Endothelial cell (in vitro differentiated cells): ENCODE data around the gene AUTS2. TPM values are rescaled to one million over a fixed set of nuclear protein-coding genes. Genes with fewer than 3 reads are reported as not detected.

ENCODE experiments used
- DNase-seq: peaks from one replicate; pipeline ENCODE4 v3.0.0; 2021; ENCODE audit warnings: low spot score
- H3K27ac Mint-ChIP-seq: one replicate; pipeline ENCODE4 v1.8.0; 2021; ENCODE audit warnings: mixed read lengths, inconsistent platforms; ENCODE audit not compliant: unreplicated experiment
- H3K27me3 Mint-ChIP-seq: one replicate; pipeline ENCODE4 v1.8.0; 2021; ENCODE audit warnings: mild to moderate bottlenecking, moderate library complexity, mixed read lengths, inconsistent platforms; ENCODE audit not compliant: unreplicated experiment
- H3K36me3 Mint-ChIP-seq: one replicate; pipeline ENCODE4 v1.8.0; 2021; ENCODE audit warnings: mild to moderate bottlenecking, low read depth, mixed read lengths, inconsistent platforms; ENCODE audit not compliant: unreplicated experiment
- H3K4me1 Mint-ChIP-seq: one replicate; pipeline ENCODE4 v1.8.0; 2021; ENCODE audit warnings: mild to moderate bottlenecking, mixed read lengths, inconsistent platforms; ENCODE audit not compliant: unreplicated experiment
- H3K4me3 Mint-ChIP-seq: one replicate; pipeline ENCODE4 v1.8.0; 2021; ENCODE audit warnings: mild to moderate bottlenecking, mixed read lengths, inconsistent platforms; ENCODE audit not compliant: unreplicated experiment
- H3K9me3 Mint-ChIP-seq: one replicate; pipeline ENCODE4 v1.8.0; 2021; ENCODE audit warnings: mixed read lengths, inconsistent platforms; ENCODE audit not compliant: unreplicated experiment
- CTCF ChIP-seq: fragments of 200-600 bp; sonication (generic); IDR thresholded peaks from one replicate; pipeline ENCODE4 v1.5.0; 2021; ENCODE audit warnings: antibody characterized with exemption; ENCODE audit not compliant: unreplicated experiment
- total RNA-seq: library from RNA; stranded (reverse); fragmentation: NEBNext Ultra II Directional; extraction: Animal tissue kit (Norgen Biotek cat#: 25700); gene quantifications from one replicate; pipeline ENCODE4 v1.2.1, GENCODE V29; 2021; ENCODE audit not compliant: unreplicated experiment

The AUTS2 gene
- total RNA-seq, 1 donor from 2014 or later: 103 TPM

GRCh38 chr7:69857014-69857413 is 258.7 kb downstream of the AUTS2 start:
- no peak for TF ChIP-seq CTCF
- Mint-ChIP-seq H3K9me3 (no peaks in the 10 kb centered on the region), H3K4me3 (no peak overlapping the region), H3K27me3 (peaks cover 1% of the 10 kb centered on the region), H3K36me3 (no peaks in the 10 kb centered on the region), H3K27ac (no peak overlapping the region), H3K4me1 (peaks cover 17% of the 10 kb centered on the region)
- DNase-seq: no peak

- no peaks in the 10 kb centered on the region for H3K9me3 Mint-ChIP-seq
- no peak for TF ChIP-seq CTCF
- H3K36me3 Mint-ChIP-seq: no peaks in the 10 kb centered on the region
- DNase-seq: no peak
- no peak overlapping the region for H3K27ac Mint-ChIP-seq
- H3K4me1 Mint-ChIP-seq: peaks cover 11% of the 10 kb centered on the region
- H3K27me3 Mint-ChIP-seq: peaks cover 1% of the 10 kb centered on the region
- no peak overlapping the region for H3K4me3 Mint-ChIP-seq
Measured at GRCh38 chr7:69858471-69858870, 260.2 kb downstream of the AUTS2 start.

- H3K27me3 Mint-ChIP-seq: peaks cover 1% of the 10 kb centered on the region
- peaks cover 11% of the 10 kb centered on the region for H3K4me1 Mint-ChIP-seq
Measured at GRCh38 chr7:69859342-69859741, 261.1 kb downstream of the AUTS2 start.

GRCh38 chr7:69860486-69860885 is 262.2 kb downstream of the AUTS2 start:
- no peaks in the 10 kb centered on the region for H3K9me3 Mint-ChIP-seq
- no peak for TF ChIP-seq CTCF
- no peak overlapping the region for H3K27ac Mint-ChIP-seq
- DNase-seq: no peak
- H3K36me3 Mint-ChIP-seq: no peaks in the 10 kb centered on the region
- H3K4me1 Mint-ChIP-seq: peaks cover 11% of the 10 kb centered on the region
- peaks cover 1% of the 10 kb centered on the region for H3K27me3 Mint-ChIP-seq
- H3K4me3 Mint-ChIP-seq: no peak overlapping the region

More at GRCh38 chr7:69859342-69859741, 261.1 kb downstream of the AUTS2 start:
- Mint-ChIP-seq H3K36me3 (no peaks in the 10 kb centered on the region), H3K9me3 (no peaks in the 10 kb centered on the region), H3K4me3 (no peak overlapping the region), H3K27ac (no peak overlapping the region)
- no peak for TF ChIP-seq CTCF
- DNase-seq: no peak

- no peak for DNase-seq
- Mint-ChIP-seq H3K9me3 (no peaks in the 10 kb centered on the region), H3K27me3 (peaks cover 1% of the 10 kb centered on the region), H3K36me3 (no peaks in the 10 kb centered on the region), H3K27ac (no peak overlapping the region), H3K4me1 (peaks cover 11% of the 10 kb centered on the region), H3K4me3 (no peak overlapping the region)
- TF ChIP-seq CTCF: no peak
Measured at GRCh38 chr7:69860941-69861622, 262.8 kb downstream of the AUTS2 start.
